HepG2 (cell line): ENCODE data around the gene PSMD6. TPM values are rescaled to one million over a fixed set of nuclear protein-coding genes. Genes with fewer than 3 reads are reported as not detected.

ENCODE experiments used
- ATAC-seq: fragments of 200-7000 bp; cut with Tn5 transposase; 3 replicates; pipeline ENCODE4 v1.9.1; 2020; ENCODE audit warnings: mild to moderate bottlenecking, moderate library complexity
- BruUV-seq: library from RNA; stranded (reverse); fragments of 400-500 nt; replicated peaks from 2 replicates; lab custom pipeline; 2021; lab: Mats Ljungman, UMichigan
- CTCF ChIA-PET: fragments of 300-600 bp; formaldehyde crosslinking; extraction: SDS; loops from one replicate; lab custom pipeline; 2021; ENCODE audit warnings: low total read pairs, inconsistent platforms, low intra/inter-chr PET ratio; lab: Yijun Ruan, JAX
- POLR2A ChIA-PET: fragments of 350-600 bp; sonication (Branson Sonifier 250); formaldehyde crosslinking; loops from one replicate; lab custom pipeline; 2020; ENCODE audit warnings: antibody characterized with exemption, inconsistent platforms; lab: Yijun Ruan, JAX
- DNase-seq: peaks from one replicate; pipeline ENCODE4 v3.0.0-alpha.2; 2015; ENCODE audit warnings: low spot score
- FAIRE-seq: peaks from 3 replicates; lab custom pipeline; 2011; peaks lifted over from hg19 to GRCh38; lab: Jason Lieb, UNC
- H2AFZ ChIP-seq: one replicate; pipeline ENCODE4 v1.6.1; 2011; ENCODE audit warnings: low read length, inconsistent platforms
- H3K27ac ChIP-seq: fragments of 300-600 bp; 3 replicates; pipeline ENCODE4 v1.8.0; 2011; ENCODE audit warnings: mixed run types, mild to moderate bottlenecking, mixed read lengths, low read length, inconsistent platforms; ENCODE audit not compliant: insufficient read depth; ENCODE audit errors: extremely low read length
- H3K27me3 ChIP-seq, 2 experiments: fragments of 200-600 bp in 1 of 2; 2 replicates in 1 of 2; 3 replicates in 1 of 2; pipeline versions ENCODE4 v1.6.0 to v1.8.0; 2011; ENCODE audit warnings: low read length in 2 of 2, mild to moderate bottlenecking in 2 of 2, moderate library complexity in 2 of 2, inconsistent platforms in 1 of 2; ENCODE audit not compliant: insufficient read depth in 2 of 2, control insufficient read depth in 1 of 2
- H3K36me3 ChIP-seq, 2 experiments: fragments of 200-600 bp in 1 of 2; replicated peaks in 1 of 2; 2 replicates in 1 of 2; 3 replicates in 1 of 2; pipeline versions ENCODE4 v1.5.1 to v1.8.0; 2011; ENCODE audit warnings: low read length in 2 of 2, inconsistent platforms in 1 of 2; ENCODE audit not compliant: insufficient read depth in 2 of 2, control insufficient read depth in 1 of 2
- H3K4me1 ChIP-seq: 2 replicates; pipeline ENCODE4 v1.5.1; 2012; ENCODE audit warnings: low read length, inconsistent platforms; ENCODE audit not compliant: insufficient read depth
- H3K4me2 ChIP-seq: 2 replicates; pipeline ENCODE4 v1.6.0; 2011; ENCODE audit warnings: low read depth, low read length, inconsistent platforms
- H3K4me3 ChIP-seq, 3 experiments: fragments of 200-600 bp in 1 of 3; sonication (generic), shearing (Covaris generic) in 1 of 3; replicated peaks in 1 of 3; 2 replicates each; pipeline ENCODE4 v1.5.1; 2011 to 2016; ENCODE audit warnings: low read length in 3 of 3, inconsistent platforms in 2 of 3, low read depth in 2 of 3, mild to moderate bottlenecking in 2 of 3, control low read depth in 1 of 3, mixed read lengths in 1 of 3; ENCODE audit not compliant: insufficient read depth in 1 of 3
- H3K79me2 ChIP-seq: one replicate; pipeline ENCODE4 v1.6.1; 2011; ENCODE audit warnings: low read length, inconsistent platforms; ENCODE audit not compliant: insufficient read depth
- H3K9ac ChIP-seq: 2 replicates; pipeline ENCODE4 v1.6.0; 2011; ENCODE audit warnings: mild to moderate bottlenecking, low read depth, low read length, inconsistent platforms; ENCODE audit not compliant: insufficient read depth
- H3K9me3 ChIP-seq: 2 replicates; pipeline ENCODE4 v1.5.1; 2012; ENCODE audit warnings: mild to moderate bottlenecking, low read length
- H4K20me1 ChIP-seq: 2 replicates; pipeline ENCODE4 v1.6.0; 2011; ENCODE audit warnings: inconsistent platforms, mild to moderate bottlenecking, low read length, moderate library complexity; ENCODE audit not compliant: insufficient read depth
- ARHGAP35 ChIP-seq: sonication (generic); formaldehyde crosslinking; IDR thresholded peaks from 2 replicates; pipeline ENCODE4 v1.9.0; 2022; ENCODE audit warnings: mild to moderate bottlenecking, inconsistent platforms, moderate library complexity, missing genetic modification reagents, borderline replicate concordance
- ETV5 ChIP-seq: IDR thresholded peaks from 2 replicates; pipeline ENCODE4 v1.6.1; 2018; ENCODE audit warnings: missing biosample characterization, missing genetic modification reagents, inconsistent platforms, borderline replicate concordance
- HIVEP1 ChIP-seq: sonication (generic); formaldehyde crosslinking; IDR thresholded peaks from 2 replicates; pipeline ENCODE4 v1.4.0; 2020; ENCODE audit warnings: mild to moderate bottlenecking, missing genetic modification reagents
- JUNB ChIP-seq: sonication (generic); formaldehyde crosslinking; IDR thresholded peaks from 2 replicates; pipeline ENCODE4 v1.8.0; 2022; ENCODE audit warnings: missing genetic modification reagents, mild to moderate bottlenecking, borderline replicate concordance
- MIER2 ChIP-seq: IDR thresholded peaks from 2 replicates; pipeline ENCODE4 v1.6.1; 2016; ENCODE audit warnings: missing biosample characterization, missing genetic modification reagents
- NCOA1 ChIP-seq: sonication (generic); formaldehyde crosslinking; IDR thresholded peaks from 2 replicates; pipeline ENCODE4 v1.9.0; 2021; ENCODE audit warnings: missing genetic modification reagents
- NFKB2 ChIP-seq: sonication (generic); formaldehyde crosslinking; IDR thresholded peaks from 2 replicates; pipeline ENCODE4 v1.4.0; 2020; ENCODE audit warnings: missing genetic modification reagents, borderline replicate concordance
- PHF21A ChIP-seq: sonication (generic); formaldehyde crosslinking; IDR thresholded peaks from 2 replicates; pipeline ENCODE4 v1.5.0; 2020; ENCODE audit warnings: mild to moderate bottlenecking, missing genetic modification reagents
- PTBP1 ChIP-seq: fragments of 200-400 bp; formaldehyde crosslinking; IDR thresholded peaks from 2 replicates; pipeline ENCODE4 v1.6.1; 2018; ENCODE audit warnings: low read length, low read depth; ENCODE audit not compliant: poor library complexity, severe bottlenecking
- RNF2 ChIP-seq: fragments of 450-650 bp; conservative IDR thresholded peaks from 2 replicates; pipeline ENCODE4 v1.6.1; 2016; ENCODE audit warnings: low read depth
- SMAD1 ChIP-seq: sonication (generic); formaldehyde crosslinking; IDR thresholded peaks from 2 replicates; pipeline ENCODE4 v1.4.0; 2020; ENCODE audit warnings: missing genetic modification reagents, low read depth, mild to moderate bottlenecking, borderline replicate concordance
- TCF12 ChIP-seq, 2 experiments: fragments of 450-650 bp in 1 of 2; sonication (generic) in 1 of 2; formaldehyde crosslinking in 1 of 2; IDR thresholded peaks; 2 replicates each; pipeline versions ENCODE4 v1.6.1 to v1.8.0; 2017 to 2022; ENCODE audit warnings: antibody characterized with exemption in 1 of 2, mild to moderate bottlenecking in 1 of 2, missing genetic modification reagents in 1 of 2, moderate library complexity in 1 of 2
- ZFX ChIP-seq: sonication (generic); formaldehyde crosslinking; IDR thresholded peaks from 2 replicates; pipeline ENCODE4 v1.4.0; 2020; ENCODE audit warnings: mild to moderate bottlenecking, low read depth, missing genetic modification reagents, moderate library complexity
- ZNF496 ChIP-seq: sonication (generic); formaldehyde crosslinking; IDR thresholded peaks from 2 replicates; pipeline ENCODE4 v1.8.1; 2023; ENCODE audit warnings: mild to moderate bottlenecking, moderate library complexity, missing genetic modification reagents; ENCODE audit not compliant: insufficient replicate concordance
- ZNF549 ChIP-seq: sonication (generic); formaldehyde crosslinking; IDR thresholded peaks from 2 replicates; pipeline ENCODE4 v1.5.0; 2020; ENCODE audit warnings: missing genetic modification reagents
- ZNF589 ChIP-seq: sonication (generic); formaldehyde crosslinking; conservative IDR thresholded peaks from 2 replicates; pipeline ENCODE4 v1.8.0; 2022; ENCODE audit warnings: mild to moderate bottlenecking, moderate library complexity, missing genetic modification reagents
- ZNF614 ChIP-seq: IDR thresholded peaks from 2 replicates; pipeline ENCODE4 v1.6.1; 2018; ENCODE audit warnings: missing biosample characterization, missing genetic modification reagents, inconsistent platforms, borderline replicate concordance
- ZNF7 ChIP-seq: IDR thresholded peaks from 2 replicates; pipeline ENCODE4 v1.6.1; 2016; ENCODE audit warnings: missing biosample characterization, missing genetic modification reagents
- WGBS: methylation state at CpG from one replicate; pipeline ENCODE4 v1.1.6; 2017; ENCODE audit warnings: low lambda C conversion rate; 5-methylcytosine and 5-hydroxymethylcytosine counted together
- in situ Hi-C: cut with HindIII; loops from 2 replicates; pipeline ENCODE4 v1.10.0; 2017; ENCODE audit warnings: low pct_unique_long_range_greater_than_20kb; ENCODE audit not compliant: extremely low pct_ligation_motif_present
- intact Hi-C: fragments of 100-400 bp; cut with micrococcal nuclease; formaldehyde crosslinking; loops from one replicate; pipeline ENCODE4 v1.10.0; 2022; ENCODE audit not compliant: unreplicated experiment
- polyA plus RNA-seq, 8 experiments: library from polyadenylated mRNA; depleted of rRNA in 3 of 8; stranded (reverse) in 7 of 8; unstranded in 1 of 8; fragments of >200 nt; fragmentation: Illumina TruSeq in 4 of 8; extraction: Trizol in 4 of 8; gene quantifications; 2 replicates each; pipeline versions ENCODE4 v1.2.1 to v1.2.3, GENCODE V29; 2011 to 2016; ENCODE audit warnings: low read depth in 4 of 8, missing spikeins in 1 of 8, mixed read lengths in 1 of 8; ENCODE audit not compliant: insufficient read depth in 1 of 8
- total RNA-seq, 5 experiments: library from RNA; depleted of rRNA; stranded (reverse); fragments of >200 nt; fragmentation: Illumina TruSeq; extraction: Trizol; gene quantifications; 2 replicates each; pipeline ENCODE4 v1.2.3, GENCODE V29; 2016; ENCODE audit warnings: low read depth in 1 of 5
- TF ChIP-seq, protein P1 (sequence below): sonication (generic); formaldehyde crosslinking; IDR thresholded peaks from 2 replicates; pipeline ENCODE4 v1.8.1; 2023; ENCODE audit warnings: missing genetic modification reagents, inconsistent platforms, borderline replicate concordance

Gene PSMD6
- total and polyA plus RNA-seq, 2 of the 13 experiments (the other 11 are each of a cell fraction or from before 2014, with no cell fraction given) = 36.8 to 117 TPM

GRCh38 chr3:63972196-63972595 lies 51.1 kb downstream of the PSMD6 start (continued):
- TF ChIP-seq HIVEP1 = no peak
- no peak for TF ChIP-seq ZNF589 (CRISPR knock-in tag)
- no peak for TF ChIP-seq JUNB
- TF ChIP-seq ZNF549 = no peak
- TF ChIP-seq PHF21A (CRISPR knock-in tag) = no peak
- no peak for TF ChIP-seq ETV5
- TF ChIP-seq, protein P1, sequence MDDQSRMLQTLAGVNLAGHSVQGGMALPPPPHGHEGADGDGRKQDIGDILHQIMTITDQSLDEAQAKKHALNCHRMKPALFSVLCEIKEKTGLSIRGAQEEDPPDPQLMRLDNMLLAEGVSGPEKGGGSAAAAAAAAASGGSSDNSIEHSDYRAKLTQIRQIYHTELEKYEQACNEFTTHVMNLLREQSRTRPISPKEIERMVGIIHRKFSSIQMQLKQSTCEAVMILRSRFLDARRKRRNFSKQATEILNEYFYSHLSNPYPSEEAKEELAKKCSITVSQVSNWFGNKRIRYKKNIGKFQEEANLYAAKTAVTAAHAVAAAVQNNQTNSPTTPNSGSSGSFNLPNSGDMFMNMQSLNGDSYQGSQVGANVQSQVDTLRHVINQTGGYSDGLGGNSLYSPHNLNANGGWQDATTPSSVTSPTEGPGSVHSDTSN (CRISPR knock-in tag) = no peak
- TF ChIP-seq ARHGAP35 (CRISPR knock-in tag) = no peak
- no peak for TF ChIP-seq SMAD1 (CRISPR knock-in tag)

- POLR2A ChIA-PET = no interaction called here
- no peak for FAIRE-seq
- TF ChIP-seq RNF2 = no peak
- TF ChIP-seq MIER2 = no peak
- TF ChIP-seq NCOA1 (CRISPR knock-in tag) = no peak
- no peak for TF ChIP-seq ZNF614 (CRISPR knock-in tag)
- TF ChIP-seq NFKB2 (CRISPR knock-in tag) = no peak
- TF ChIP-seq ZFX (CRISPR knock-in tag) = no peak
- TF ChIP-seq ZNF496 (CRISPR knock-in tag) = no peak
- TF ChIP-seq TCF12 (IDR thresholded peaks at IDR 0.05) = no peak
- TF ChIP-seq TCF12 (CRISPR knock-in tag; IDR thresholded peaks at IDR 0.05) = no peak
- TF ChIP-seq PTBP1 = no peak
- TF ChIP-seq ZNF7 (CRISPR knock-in tag) = no peak
Observed at GRCh38 chr3:63970631-63971475, 52.4 kb downstream of the PSMD6 start.

More at GRCh38 chr3:63970631-63971475, 52.4 kb downstream of the PSMD6 start:
- peak; percentile 18 for DNase-seq
- intact Hi-C loops (no loop called here), in situ Hi-C loops (no loop called here)
- H3K4me3 ChIP-seq = 0 out of 6 replicates have a peak overlapping the region, but pooled peaks of 1 of the 3 experiments have one; percentile 10
- H3K9me3 ChIP-seq = no peaks in the 10 kb centered on the region
- CTCF ChIA-PET = no interaction called here
- peaks cover 0 to 3% of the 10 kb centered on the region in 2 experiments; a peak in 3 of 5 replicates for H3K36me3 ChIP-seq
- H3K79me2 ChIP-seq = peaks cover 70% of the 10 kb centered on the region
- peaks cover 67% of the 10 kb centered on the region for H3K4me1 ChIP-seq
- H3K9ac ChIP-seq = peak overlapping the region; percentile 26; the same call in 1 of the 2 replicates
- peak overlapping the region; percentile 20 for H3K27ac ChIP-seq
- WGBS = 71% methylated on average over 11 of the region's 11 CpGs
- H2AFZ ChIP-seq = no peak overlapping the region
- no peaks in the 10 kb centered on the region for H4K20me1 ChIP-seq
- no TSS peak for BruUV-seq
- peak overlapping the region; percentile 88 for H3K4me2 ChIP-seq
- no peaks in the 10 kb centered on the region for H3K27me3 ChIP-seq
- 0 out of 3 replicates have a peak, but pooled peaks have one; percentile 11 for ATAC-seq
